Breast epithelium (tissue), 3 donors: ENCODE results near the gene FBN3.

Source experiments
- POLR2A ChIP-seq: fragments of 450-650 bp; IDR thresholded peaks from one replicate; pipeline ENCODE4 v1.6.1; 2016; ENCODE audit warnings: antibody characterized with exemption, mild to moderate bottlenecking, moderate library complexity
- TF ChIP-seq, protein P1 (sequence below), 3 donors: fragments of 450-650 bp; IDR thresholded peaks; one replicate each; pipeline ENCODE4 v1.5.1; 2016 to 2017; ENCODE audit warnings: antibody characterized with exemption in 3 of 3, mild to moderate bottlenecking in 3 of 3, moderate library complexity in 3 of 3

DNA sequence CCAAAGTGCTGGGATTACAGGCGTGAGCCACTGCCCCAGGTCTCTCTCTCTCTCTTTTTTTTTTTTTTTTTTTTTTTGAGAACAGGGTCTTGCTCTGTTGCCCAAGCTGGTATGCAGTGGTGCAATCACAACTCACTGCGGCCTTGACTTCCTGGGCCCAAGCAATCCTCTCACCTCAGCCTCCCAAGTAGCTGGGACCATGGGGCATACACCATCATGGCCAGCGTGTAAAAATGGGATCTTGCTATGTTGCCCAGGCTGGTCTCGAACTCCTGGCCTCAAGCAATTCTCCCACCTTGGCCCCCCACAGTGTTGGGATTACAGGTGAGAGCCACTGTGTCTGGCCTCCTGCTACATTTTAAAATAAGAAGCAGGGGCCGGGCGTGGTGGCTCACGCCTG lies 19.1 kb upstream of the FBN3 start:
- TF ChIP-seq, protein P1, sequence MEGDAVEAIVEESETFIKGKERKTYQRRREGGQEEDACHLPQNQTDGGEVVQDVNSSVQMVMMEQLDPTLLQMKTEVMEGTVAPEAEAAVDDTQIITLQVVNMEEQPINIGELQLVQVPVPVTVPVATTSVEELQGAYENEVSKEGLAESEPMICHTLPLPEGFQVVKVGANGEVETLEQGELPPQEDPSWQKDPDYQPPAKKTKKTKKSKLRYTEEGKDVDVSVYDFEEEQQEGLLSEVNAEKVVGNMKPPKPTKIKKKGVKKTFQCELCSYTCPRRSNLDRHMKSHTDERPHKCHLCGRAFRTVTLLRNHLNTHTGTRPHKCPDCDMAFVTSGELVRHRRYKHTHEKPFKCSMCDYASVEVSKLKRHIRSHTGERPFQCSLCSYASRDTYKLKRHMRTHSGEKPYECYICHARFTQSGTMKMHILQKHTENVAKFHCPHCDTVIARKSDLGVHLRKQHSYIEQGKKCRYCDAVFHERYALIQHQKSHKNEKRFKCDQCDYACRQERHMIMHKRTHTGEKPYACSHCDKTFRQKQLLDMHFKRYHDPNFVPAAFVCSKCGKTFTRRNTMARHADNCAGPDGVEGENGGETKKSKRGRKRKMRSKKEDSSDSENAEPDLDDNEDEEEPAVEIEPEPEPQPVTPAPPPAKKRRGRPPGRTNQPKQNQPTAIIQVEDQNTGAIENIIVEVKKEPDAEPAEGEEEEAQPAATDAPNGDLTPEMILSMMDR (IDR thresholded peaks at IDR 0.05), result no peak
- no peak for TF ChIP-seq POLR2A
